ENCODE results near the gene PRR5.

DNA sequence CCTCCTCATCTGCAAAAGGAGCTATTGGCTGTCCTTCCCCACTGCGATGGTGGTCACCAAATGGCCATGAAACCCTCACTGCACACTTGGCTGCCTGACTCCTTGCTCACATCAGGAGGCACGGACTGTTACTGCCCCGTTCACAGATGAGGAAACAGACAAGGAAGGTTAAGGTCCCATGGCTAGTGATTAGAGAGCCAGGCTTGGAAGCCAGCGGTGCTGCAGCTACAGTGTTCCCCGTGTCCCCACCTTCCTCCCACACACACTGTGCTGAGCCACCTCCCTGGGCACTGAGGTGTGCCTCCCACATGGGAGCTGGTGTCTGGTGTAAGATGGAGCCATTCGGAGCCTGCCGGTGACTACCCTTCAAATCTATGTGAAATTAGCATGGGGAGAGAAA is 53.0 kb downstream of the PRR5 start:
- no peak for TF ChIP-seq POLR2AphosphoS5 (IDR thresholded peaks at IDR 0.05; ENCODE audit: low read depth, low read length)
- TF ChIP-seq POLR2A (IDR thresholded peaks at IDR 0.05; ENCODE audit: low read depth, low read length): no peak
- TF ChIP-seq PAX5 (IDR thresholded peaks at IDR 0.05; ENCODE audit: insufficient read depth, low read length, severe bottlenecking): no peak

Data from GM12891 (cell line).